HG03457 (cell line): ENCODE results near the gene KCNIP3.
"Not testable (repeated sequence)": the region's sequence is repeated elsewhere in the genome, so short reads cannot be mapped to it uniquely, and the experiment has no call there.

Experiments
- ATAC-seq: cut with Tn5 transposase; IDR thresholded peaks from one replicate; pipeline ENCODE4 v1.9.1; 2021; ENCODE audit warnings: moderate number of reproducible peaks; ENCODE audit not compliant: unreplicated experiment

KCNIP3 gene

DNA sequence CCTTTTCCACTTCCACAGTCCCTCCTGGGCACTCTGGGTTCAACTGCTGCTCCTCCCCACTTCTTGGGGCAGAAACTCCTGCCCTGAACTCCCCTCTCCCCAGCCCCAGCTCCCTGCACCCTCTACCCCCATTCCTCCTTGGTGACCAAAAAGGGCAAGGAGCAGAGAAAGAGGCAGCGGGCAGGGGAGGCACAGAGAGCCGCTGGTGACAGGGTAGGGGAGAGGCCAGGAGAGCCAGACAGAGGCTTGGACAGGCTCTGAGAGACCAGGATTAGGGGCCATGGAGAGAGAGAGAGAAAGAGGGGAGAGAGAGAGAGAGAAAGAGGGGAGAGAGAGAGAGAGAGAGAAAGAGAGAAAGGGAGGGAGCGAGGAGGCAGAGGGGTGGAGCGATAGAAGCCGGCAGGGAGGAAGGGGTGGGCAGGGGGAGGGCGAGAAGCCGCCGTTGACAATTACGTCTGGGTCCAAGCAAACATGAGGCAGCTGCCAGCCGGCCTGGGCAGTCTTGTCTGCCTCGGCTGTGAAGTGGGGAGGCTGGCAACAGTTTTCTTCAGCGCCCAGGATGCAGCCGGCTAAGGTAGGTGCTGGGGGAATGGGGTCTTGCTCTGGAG lies at the start of gene KCNIP3:
Gene KCNIP3 (plus strand): TSS at position 468 of the 608 bp plus-strand sequence. CDS start 92 bp downstream, at position 560.
- ATAC-seq = no peak

DNA sequence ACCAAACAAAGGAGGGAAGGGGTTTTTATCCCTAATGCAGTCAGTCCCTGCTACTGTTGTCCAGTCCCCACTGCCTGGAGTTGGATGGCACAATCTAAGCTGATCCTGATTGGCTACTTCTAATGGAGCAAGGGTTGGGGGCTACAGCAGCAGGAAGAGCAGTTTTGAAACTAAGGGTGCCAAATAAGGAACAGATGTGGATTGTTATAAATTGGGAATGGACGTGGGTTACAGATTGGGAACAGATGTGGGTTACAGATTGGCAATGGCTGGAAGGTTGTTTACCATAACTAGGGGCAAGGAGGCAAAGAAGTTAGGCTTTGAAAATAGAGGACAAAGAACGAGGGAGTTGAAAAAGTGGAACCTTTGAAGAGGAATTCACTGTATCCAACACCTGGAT lies 38.9 kb upstream of the KCNIP3 start:
- ATAC-seq = no peak

DNA sequence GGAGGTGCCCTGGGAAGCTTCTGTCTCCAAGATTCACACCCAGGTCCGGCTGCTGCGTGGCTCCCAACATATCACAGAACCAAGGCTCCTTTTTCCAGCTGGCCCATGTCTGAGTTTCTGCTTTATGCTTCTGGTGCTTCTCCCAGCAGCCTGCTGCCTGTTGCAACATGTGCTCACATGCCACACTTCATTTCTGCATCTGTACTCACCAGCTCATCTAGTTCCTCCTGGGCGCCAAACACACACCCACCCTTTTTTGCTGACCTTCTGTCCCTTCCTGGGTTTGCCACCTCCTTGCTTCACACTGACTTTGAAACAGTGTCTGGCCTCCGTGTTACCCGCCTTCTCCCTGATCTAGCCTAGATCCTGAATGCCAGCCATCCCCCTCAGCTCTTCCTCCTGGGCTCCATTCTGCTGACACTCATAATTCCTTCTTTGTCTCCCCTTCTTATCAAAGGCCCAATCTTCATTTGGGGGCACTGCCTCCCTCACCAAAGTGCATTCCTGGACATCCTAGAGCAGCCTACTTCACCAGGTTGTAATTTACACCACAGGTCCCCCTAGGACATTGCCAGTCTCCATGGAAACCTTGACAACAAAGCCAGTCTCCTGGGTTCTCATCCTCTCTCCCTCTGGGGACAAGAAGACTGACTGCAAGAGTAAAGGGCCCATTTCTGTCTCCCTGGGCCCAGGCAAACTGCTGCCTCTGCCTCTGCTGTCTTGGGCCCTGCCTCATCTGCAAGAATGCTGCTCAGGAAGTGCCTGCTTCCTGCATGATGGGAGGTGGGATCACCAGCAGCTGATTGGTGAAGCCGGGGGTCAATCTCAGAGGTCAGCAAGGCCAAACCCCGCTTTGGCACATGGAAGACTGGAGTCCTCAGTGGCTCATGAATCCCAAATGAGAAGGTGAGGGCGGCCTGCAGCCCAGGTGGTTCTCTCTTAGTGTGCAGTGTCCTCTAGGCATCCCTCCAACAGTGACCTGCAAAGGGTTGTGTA lies 36.8 kb upstream of the KCNIP3 start:
- ATAC-seq = no peak

DNA sequence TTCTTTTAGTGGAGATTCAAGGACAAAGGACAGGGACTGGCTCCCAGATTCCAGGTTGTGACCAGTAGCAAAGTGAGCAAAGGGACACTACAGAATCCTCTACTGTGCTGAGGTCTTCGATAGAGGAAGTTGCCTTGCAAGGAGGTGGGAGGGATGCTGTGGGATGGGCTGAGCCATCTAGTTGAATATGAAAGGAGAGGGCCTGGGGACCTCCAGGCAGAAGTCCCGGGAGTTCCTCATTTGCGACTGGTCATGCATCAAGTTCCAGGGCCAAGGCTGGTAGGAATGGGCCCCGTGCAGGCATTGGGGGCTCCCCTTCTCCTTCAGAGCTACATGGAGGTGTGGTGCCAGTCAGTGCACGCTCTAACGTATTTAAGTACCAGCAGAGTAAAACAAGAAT lies 35.5 kb upstream of the KCNIP3 start:
- ATAC-seq = no peak

DNA sequence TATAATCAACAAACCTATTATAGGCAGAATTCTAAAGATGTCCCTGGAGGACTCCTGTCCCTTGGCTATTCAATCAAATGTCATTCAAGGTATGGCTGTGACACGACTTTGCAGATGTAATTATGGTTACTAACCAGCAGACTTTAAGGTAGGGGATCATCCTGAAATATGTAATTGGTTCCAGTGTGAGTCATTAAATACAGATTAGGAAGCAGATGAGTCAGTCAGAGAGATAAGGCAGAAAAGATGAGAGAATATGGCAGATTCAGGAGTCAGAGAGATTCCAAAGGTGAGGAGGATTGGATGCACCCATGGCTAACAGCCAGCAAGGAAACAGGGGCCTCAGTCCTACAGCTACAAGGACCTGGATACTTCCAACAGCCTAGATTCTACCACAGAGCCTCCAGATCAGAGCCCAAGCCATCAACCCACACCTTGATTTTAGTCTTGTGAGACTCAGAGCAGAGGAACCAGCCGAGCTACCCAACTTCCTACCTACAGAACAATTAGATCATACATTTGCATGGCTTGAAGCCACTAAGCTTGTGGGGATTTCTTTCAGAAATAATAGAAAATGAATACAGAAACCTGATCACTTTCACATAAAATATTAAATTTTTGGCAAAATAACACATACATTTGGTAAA lies 34.1 kb upstream of the KCNIP3 start:
- no peak for ATAC-seq

DNA sequence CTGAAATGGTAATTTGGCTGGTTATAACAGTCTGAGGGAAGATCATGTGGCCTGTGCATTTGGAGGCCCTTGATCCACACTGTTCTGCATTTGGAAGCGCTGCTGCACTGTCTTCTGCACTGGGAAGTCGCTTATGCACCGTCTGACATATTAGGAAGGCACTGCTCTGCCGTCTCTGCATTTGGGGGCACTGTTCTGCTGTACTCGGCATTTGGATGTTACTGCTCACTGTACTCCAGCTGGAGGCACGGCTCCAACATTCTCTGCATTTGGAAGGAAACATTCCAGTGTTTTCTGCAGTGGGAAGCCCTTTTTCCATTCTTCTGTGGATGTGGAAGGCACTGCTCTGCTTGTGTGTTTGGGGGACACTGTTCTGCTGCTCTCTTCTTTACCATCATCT lies 32.5 kb upstream of the KCNIP3 start:
- ATAC-seq = no peak

DNA sequence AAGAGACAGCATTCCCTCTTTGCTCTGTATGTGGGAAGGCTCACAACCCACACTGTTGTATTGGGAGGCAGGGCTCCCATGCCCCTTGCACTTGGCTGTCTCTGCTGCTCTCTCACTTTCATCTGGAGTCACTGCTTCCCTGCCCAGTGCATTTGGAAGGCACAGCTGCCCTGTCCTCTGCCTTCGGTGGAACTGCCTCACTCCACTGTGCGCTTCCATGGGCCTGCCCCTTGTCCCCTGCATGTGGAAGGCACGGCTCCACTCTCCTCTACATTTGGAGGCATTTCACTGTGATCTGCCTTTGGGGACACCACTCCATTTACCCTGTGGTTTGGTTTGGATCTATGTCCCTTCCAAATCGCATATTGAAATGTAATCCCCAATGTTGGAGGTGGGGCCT lies 32.0 kb upstream of the KCNIP3 start:
- no peak for ATAC-seq

DNA sequence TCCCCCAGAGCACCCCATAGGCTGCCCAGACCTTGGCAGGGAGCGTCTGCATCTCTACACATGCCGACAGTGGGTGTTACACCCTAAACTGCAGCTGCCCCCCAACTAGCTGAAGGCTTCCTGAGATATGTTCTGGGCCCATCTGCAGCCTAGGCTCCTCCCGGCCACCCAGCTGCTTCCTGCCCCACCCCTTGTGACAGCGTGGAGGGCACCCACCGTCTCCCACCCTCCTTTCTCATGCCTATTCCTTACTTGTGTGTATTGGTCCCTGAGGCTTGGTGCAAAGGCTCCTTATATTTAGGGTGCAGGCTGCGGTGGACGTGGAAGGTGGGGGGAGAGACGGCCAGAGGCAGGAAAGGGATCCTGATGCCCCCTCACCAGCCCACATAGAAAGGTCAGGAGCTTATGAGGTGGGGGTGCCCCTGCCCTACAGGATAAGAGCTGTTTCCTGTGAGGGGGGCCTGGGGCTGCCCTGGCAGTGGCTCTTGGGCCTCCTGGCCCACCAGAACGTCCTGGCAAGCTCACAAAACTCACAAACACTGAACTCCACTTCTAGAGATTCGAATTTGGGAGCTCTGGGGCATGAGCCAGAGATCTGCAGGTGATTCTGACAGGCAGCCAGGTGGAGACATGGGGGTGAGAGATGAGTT lies 30.2 kb upstream of the KCNIP3 start:
- ATAC-seq = no peak

DNA sequence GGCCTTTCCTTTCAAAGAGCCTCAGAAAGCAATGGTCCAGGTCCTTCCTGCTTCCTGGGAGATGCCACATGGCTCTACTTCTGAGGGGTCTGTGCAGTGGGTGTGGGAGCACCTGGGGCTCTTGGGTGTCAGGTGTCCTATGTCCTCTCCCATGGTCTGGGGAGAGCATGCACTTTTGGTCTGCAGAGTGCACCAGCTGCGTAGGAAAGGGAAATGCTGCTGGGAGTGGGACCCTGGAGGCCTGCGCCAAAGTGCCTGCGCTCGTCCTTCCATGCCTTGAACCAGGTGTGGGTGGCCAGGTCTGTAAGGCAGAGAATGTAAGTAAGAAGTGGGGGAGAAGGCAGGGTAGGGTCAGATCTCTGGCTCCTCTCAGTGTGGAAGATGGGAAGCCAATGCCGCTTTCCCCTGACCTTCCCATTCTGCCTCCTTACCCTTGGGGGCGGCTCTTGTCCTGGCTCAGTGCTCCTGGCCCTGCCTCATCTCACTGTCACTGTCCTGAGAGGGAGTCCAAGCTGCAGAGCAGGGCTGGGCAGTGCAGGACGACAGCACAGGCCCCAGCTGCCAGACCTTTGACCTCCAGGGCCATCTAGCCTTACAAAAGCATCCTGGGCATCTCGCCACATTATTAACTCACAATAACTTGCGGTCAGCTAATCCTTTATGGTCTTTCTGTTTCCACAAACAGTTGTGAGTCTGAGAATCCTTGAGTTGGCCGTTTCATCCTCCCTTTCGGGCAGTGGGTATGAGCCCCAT lies 29.5 kb upstream of the KCNIP3 start:
- ATAC-seq = no peak

DNA sequence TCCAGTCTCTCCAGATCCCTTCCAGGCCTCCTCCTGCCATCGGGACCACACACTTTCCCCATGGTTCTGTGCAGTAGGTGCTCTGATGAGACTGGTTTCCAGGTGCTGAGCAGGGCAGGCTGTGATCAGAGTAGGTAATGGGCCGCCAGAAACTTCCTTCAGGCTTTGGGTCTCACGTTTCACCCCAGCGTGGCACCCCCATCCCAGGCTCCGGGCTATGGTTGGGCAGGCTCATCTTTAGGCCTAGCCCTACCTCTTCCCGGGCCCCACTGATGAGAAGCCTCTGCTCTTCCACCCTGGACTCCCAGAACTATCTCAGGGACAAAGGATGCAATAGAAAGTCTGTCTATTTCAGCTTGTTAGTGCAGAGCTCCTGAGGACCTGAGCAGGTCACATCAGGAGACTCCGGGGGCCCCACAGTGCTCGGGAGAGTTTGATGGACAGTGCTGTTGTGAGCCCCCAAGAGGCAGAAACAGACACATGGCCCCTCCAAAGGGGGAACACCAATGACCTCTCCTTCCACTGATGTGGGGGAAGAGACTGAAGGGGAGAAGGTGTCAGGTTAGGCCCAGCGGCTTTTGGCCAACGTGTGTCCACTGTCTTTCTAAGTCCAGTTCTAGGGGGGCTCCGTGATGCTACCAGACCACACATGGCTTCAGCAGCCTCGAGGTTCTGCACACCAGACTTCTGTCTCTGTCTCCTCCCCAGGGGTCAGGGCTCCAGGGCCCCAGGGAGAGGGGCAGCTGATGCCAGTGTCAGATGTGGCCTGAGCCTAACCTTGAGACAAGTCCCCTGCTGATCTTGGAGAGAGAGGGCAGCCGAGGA lies 28.7 kb upstream of the KCNIP3 start:
- ATAC-seq = no peak

DNA sequence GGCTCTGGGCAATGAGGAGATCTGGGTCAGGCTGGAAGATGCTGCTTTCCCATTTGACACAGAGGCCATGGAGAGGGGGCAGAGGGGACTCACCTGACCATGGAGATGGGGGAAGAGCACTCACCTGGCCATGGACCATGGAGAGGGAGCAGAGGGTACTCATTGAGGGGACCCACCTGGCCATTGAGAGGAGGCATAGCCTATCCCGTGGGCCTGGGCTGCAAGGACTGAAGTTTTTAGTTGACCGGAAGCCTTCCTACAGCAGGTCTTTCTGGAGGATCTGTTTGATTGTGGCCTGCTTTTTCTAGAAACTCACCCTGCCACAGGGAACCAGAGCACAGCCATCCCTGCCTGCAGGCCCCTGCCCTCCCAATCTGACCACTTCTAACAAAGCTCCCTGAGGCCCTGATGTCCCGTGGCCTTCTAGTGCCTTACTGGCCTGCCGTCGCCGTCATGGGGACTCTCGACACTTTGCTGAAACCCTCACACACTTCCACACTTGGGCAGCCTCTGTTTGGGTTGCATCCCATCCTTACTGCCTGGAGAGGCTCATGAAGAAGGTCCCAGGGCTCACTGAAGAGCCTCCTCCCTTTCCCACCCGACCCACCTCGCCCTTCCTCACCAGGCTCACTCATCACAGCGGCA lies 28.0 kb upstream of the KCNIP3 start:
- ATAC-seq = no peak

DNA sequence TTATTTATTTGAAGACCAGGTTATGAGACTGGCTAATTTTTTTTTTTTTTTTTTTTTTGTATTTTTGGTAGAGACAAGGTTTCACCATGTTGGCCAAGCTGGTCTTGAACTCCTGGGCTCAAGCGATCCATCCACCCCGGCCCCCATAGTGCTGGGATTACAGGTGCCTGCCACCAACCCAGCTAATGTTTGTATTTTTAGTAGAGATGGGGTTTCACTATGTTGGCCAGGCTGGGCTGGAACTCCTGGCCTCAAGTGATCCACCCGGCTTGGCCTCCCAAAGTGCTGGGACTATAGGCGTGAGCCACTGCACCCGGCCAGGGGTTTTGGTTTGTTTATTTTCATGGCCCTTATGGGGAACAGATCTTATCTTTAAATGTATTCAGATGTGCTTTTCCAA lies 27.4 kb upstream of the KCNIP3 start:
- ATAC-seq = not testable (repeated sequence)

DNA sequence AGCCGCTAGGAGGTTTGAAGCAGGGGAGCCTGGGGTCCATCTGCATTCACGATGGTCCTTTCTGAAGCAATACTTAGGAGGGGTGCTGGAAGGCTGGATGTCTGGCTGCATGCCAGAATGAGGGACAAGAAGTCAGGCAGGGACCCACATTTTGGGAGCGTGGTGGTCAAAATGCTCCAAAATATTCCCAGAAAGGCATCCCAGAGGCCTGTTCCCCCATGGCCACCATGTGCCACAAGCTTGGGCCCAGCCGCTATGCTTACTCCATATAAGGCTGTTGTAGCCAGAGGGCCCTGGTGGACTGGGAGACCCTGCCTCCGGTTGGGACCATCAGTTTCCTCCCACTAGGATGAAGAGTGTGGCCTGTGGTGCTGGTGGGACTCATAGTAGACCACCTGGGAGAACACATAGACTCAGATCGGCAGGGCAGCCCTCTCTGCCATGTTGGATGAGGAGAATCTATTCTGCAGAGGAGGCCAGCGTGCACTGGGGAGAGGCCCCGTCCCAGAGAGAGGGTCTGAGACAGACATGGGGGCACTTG lies 26.5 kb upstream of the KCNIP3 start:
- no peak for ATAC-seq

DNA sequence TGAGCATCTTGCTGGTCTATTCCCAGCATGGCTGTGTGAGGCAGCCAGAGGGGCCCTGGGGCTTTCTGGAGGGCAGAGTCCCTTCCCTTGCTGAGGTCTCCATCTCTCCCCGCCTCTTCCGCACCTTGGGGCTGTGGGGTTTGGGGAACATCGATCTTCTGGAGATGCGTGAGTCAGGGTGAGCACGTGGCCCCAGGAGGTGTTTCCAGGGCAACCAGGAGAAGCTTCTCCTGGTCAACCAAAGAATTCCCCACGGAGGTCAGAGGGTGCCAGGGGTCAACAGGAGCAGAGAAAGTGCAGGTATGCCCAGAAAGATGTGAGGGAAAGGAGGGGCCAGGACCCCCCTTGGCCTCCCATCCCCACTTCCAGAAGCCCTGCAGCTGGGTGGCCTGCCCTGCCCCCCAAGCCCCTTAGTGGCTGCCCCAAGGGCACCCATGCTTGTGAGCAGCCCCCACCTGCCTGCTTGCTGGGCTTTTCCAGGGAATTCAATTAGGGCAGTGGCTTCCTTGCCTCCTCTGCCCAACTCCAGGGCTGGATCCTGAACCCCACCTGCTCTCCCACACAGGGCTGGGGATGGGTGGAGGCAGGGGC lies 25.7 kb upstream of the KCNIP3 start:
- no peak for ATAC-seq

DNA sequence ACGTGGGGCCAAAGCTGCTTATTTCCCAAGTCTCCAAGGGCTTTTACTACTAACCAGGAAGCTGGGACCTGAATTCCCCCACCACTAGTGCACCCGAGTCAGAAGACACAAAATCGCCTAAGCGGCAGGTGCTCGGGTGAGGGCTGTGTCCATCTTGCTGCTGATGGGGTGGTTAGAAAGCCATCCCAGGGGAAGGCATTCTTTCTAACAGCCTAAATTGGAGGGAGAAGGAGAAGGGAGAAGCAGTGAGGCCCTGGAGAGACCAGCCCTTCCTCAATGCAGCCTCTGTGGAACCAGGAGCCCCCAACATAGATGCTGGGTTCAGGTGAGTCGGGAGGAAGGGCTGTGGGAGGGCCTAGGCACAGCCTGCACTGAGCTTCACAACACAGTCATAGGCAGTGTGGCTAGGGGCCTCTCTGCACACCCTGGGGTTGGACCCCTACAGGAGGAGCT lies 24.8 kb upstream of the KCNIP3 start:
- no peak for ATAC-seq

DNA sequence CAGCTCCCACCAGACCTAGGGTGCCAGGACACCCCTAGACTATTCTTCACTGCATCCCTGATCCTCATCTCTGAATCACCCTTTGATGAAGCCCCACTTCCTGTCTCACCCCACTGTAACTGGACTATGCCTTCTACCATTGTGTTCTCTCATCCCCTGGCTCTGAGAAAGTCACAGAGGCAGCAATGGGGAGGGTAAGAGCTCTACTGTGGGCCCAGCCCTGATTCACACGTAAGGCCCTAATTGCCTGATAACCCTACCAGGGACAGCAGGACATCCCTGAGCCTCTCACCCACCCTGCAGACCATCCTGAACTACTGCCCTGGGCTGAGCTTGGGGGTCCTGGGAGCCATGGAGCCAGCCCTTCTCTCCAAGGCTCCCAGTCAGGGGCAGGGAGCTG lies 24.4 kb upstream of the KCNIP3 start:
- ATAC-seq = no peak

DNA sequence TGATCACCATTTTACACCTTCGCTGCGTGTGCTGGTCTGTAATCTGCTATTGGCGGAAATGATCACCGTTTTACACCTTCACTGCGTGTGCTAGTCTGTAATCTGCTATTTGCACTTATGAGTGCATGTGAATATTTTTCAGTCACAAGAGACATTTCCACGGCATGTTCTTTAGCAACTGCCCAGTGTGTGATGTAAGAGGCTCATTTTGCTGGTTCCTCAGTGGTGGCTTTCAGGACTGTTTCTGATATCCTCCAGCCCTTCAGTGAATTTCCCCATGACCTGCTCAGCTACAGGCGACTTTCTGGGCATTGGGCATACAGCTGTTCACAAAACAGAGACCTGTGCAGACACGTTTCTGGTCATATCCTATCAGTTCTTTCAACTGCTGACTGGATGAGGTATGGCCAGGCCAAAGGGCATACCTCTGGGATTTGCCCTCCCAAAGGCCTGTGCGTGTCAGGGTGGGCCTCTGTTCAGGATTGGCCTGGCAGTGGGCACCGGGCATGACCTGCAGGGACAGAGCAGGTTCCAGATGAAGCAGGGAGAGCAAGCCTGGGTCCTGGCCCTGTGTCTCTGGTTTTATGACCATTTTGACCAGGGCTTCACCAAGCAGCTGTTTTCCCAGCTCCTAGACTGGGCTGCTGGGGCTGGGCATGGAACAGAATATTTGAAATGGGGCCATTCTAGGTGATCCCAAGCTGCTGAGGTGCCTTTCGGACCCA lies 23.4 kb upstream of the KCNIP3 start:
- ATAC-seq = no peak
